HepG2 (cell line): ENCODE results near the gene OSGIN1.

Source experiments
- CHD4 ChIP-seq: fragments of 200-600 bp; sonication (generic); IDR thresholded peaks from 2 replicates; pipeline ENCODE4 v1.7.0; 2017; ENCODE audit warnings: mild to moderate bottlenecking, low read length, borderline replicate concordance
- DR1 ChIP-seq: sonication (generic); formaldehyde crosslinking; IDR thresholded peaks from 2 replicates; pipeline ENCODE4 v1.8.0; 2021; ENCODE audit warnings: mild to moderate bottlenecking, missing genetic modification reagents, inconsistent platforms
- ETV6 ChIP-seq: sonication (generic); formaldehyde crosslinking; conservative IDR thresholded peaks from 2 replicates; pipeline ENCODE4 v1.4.0; 2020; ENCODE audit warnings: missing genetic modification reagents
- EZH2 ChIP-seq: conservative IDR thresholded peaks from 2 replicates; pipeline ENCODE4 v1.6.1; 2012; ENCODE audit warnings: mild to moderate bottlenecking, low read depth, low read length, moderate library complexity
- FOXK1 ChIP-seq: sonication (generic); formaldehyde crosslinking; IDR thresholded peaks from 2 replicates; pipeline ENCODE4 v1.4.0; 2020; ENCODE audit warnings: low read depth, missing genetic modification reagents, borderline replicate concordance
- MYC ChIP-seq: sonication (generic); formaldehyde crosslinking; IDR thresholded peaks from 2 replicates; pipeline ENCODE4 v1.9.0; 2021; ENCODE audit warnings: missing genetic modification reagents, borderline replicate concordance
- POLR2A ChIP-seq, 2 experiments: IDR thresholded peaks; 2 replicates each; pipeline ENCODE4 v1.6.1; 2011; ENCODE audit warnings: low read depth in 2 of 2, low read length in 2 of 2, mild to moderate bottlenecking in 1 of 2, moderate library complexity in 1 of 2; ENCODE audit not compliant: insufficient read depth in 1 of 2
- RAD21 ChIP-seq: fragments of 450-650 bp; formaldehyde crosslinking; IDR thresholded peaks from 2 replicates; pipeline ENCODE4 v1.5.0; 2020; ENCODE audit warnings: mild to moderate bottlenecking
- SIN3A ChIP-seq: IDR thresholded peaks from 2 replicates; pipeline ENCODE4 v1.6.1; 2011; ENCODE audit warnings: low read depth, mild to moderate bottlenecking, control low read depth, low read length, borderline replicate concordance
- SP1 ChIP-seq, 2 experiments: fragments of 450-650 bp in 1 of 2; sonication (generic) in 1 of 2; formaldehyde crosslinking in 1 of 2; IDR thresholded peaks; 2 replicates each; pipeline versions ENCODE4 v1.4.0 to v1.6.1; 2016 to 2020; ENCODE audit warnings: missing genetic modification reagents in 1 of 2
- TCF12 ChIP-seq, 2 experiments: fragments of 450-650 bp in 1 of 2; sonication (generic) in 1 of 2; formaldehyde crosslinking in 1 of 2; IDR thresholded peaks; 2 replicates each; pipeline versions ENCODE4 v1.6.1 to v1.8.0; 2017 to 2022; ENCODE audit warnings: antibody characterized with exemption in 1 of 2, mild to moderate bottlenecking in 1 of 2, missing genetic modification reagents in 1 of 2, moderate library complexity in 1 of 2
- TF ChIP-seq, protein P1 (sequence below): sonication (generic); formaldehyde crosslinking; IDR thresholded peaks from 2 replicates; pipeline ENCODE4 v1.5.0; 2020; ENCODE audit warnings: mild to moderate bottlenecking, missing genetic modification reagents, moderate library complexity
- TF ChIP-seq, protein P2 (sequence below), 2 experiments: fragments of 450-650 bp in 1 of 2; sonication (generic) in 1 of 2; formaldehyde crosslinking in 1 of 2; IDR thresholded peaks; 2 replicates each; pipeline versions ENCODE4 v1.6.1 to v1.8.0; 2016 to 2022; ENCODE audit warnings: antibody characterized with exemption in 1 of 2, mild to moderate bottlenecking in 1 of 2, missing genetic modification reagents in 1 of 2

DNA sequence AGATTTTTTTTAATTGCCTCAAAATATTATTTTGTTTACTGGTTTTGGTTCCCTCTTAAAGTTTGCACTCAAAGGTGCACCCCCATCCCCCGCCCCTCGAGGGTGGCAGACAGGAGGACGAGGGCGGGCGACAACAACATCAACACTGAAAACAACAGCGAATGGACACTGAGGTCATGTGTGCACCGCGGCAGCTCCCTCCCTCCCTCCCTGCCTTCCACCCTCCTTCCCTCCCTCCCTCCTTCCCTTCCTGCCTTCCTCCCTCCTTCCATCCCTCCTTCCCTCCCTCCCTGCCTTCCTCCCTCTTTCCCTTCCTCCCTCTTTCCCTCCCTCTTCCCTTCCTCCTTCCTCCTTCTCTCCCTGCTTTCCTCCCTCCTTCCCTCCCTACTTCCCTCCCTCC is 1.5 kb upstream of the OSGIN1 start:
- TF ChIP-seq, protein P1, sequence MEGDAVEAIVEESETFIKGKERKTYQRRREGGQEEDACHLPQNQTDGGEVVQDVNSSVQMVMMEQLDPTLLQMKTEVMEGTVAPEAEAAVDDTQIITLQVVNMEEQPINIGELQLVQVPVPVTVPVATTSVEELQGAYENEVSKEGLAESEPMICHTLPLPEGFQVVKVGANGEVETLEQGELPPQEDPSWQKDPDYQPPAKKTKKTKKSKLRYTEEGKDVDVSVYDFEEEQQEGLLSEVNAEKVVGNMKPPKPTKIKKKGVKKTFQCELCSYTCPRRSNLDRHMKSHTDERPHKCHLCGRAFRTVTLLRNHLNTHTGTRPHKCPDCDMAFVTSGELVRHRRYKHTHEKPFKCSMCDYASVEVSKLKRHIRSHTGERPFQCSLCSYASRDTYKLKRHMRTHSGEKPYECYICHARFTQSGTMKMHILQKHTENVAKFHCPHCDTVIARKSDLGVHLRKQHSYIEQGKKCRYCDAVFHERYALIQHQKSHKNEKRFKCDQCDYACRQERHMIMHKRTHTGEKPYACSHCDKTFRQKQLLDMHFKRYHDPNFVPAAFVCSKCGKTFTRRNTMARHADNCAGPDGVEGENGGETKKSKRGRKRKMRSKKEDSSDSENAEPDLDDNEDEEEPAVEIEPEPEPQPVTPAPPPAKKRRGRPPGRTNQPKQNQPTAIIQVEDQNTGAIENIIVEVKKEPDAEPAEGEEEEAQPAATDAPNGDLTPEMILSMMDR (CRISPR knock-in tag) = no peak
- TF ChIP-seq RAD21 = no peak
- TF ChIP-seq, protein P2, sequence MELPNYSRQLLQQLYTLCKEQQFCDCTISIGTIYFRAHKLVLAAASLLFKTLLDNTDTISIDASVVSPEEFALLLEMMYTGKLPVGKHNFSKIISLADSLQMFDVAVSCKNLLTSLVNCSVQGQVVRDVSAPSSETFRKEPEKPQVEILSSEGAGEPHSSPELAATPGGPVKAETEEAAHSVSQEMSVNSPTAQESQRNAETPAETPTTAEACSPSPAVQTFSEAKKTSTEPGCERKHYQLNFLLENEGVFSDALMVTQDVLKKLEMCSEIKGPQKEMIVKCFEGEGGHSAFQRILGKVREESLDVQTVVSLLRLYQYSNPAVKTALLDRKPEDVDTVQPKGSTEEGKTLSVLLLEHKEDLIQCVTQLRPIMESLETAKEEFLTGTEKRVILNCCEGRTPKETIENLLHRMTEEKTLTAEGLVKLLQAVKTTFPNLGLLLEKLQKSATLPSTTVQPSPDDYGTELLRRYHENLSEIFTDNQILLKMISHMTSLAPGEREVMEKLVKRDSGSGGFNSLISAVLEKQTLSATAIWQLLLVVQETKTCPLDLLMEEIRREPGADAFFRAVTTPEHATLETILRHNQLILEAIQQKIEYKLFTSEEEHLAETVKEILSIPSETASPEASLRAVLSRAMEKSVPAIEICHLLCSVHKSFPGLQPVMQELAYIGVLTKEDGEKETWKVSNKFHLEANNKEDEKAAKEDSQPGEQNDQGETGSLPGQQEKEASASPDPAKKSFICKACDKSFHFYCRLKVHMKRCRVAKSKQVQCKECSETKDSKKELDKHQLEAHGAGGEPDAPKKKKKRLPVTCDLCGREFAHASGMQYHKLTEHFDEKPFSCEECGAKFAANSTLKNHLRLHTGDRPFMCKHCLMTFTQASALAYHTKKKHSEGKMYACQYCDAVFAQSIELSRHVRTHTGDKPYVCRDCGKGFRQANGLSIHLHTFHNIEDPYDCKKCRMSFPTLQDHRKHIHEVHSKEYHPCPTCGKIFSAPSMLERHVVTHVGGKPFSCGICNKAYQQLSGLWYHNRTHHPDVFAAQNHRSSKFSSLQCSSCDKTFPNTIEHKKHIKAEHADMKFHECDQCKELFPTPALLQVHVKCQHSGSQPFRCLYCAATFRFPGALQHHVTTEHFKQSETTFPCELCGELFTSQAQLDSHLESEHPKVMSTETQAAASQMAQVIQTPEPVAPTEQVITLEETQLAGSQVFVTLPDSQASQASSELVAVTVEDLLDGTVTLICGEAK (IDR thresholded peaks at IDR 0.05) = no peak
- TF ChIP-seq, protein P2 (CRISPR knock-in tag; IDR thresholded peaks at IDR 0.05) = no peak
- TF ChIP-seq EZH2 = no peak
- no peak for TF ChIP-seq DR1 (CRISPR knock-in tag)
- TF ChIP-seq TCF12 (IDR thresholded peaks at IDR 0.05) = no peak
- TF ChIP-seq TCF12 (CRISPR knock-in tag; IDR thresholded peaks at IDR 0.05) = no peak
- TF ChIP-seq POLR2A (IDR thresholded peaks at IDR 0.05; ENCODE audit: insufficient read depth in 1 of 2, low read depth in 2 of 2, low read length in 2 of 2) = no peak
- no peak for TF ChIP-seq SIN3A
- no peak for TF ChIP-seq CHD4
- no peak for TF ChIP-seq SP1 (IDR thresholded peaks at IDR 0.05)
- TF ChIP-seq SP1 (CRISPR knock-in tag; IDR thresholded peaks at IDR 0.05) = no peak
- no peak for TF ChIP-seq MYC (CRISPR knock-in tag)
- TF ChIP-seq ETV6 (CRISPR knock-in tag) = no peak
- no peak for TF ChIP-seq FOXK1 (CRISPR knock-in tag)
